ENCODE data around the gene FRRS1L.

DNA sequence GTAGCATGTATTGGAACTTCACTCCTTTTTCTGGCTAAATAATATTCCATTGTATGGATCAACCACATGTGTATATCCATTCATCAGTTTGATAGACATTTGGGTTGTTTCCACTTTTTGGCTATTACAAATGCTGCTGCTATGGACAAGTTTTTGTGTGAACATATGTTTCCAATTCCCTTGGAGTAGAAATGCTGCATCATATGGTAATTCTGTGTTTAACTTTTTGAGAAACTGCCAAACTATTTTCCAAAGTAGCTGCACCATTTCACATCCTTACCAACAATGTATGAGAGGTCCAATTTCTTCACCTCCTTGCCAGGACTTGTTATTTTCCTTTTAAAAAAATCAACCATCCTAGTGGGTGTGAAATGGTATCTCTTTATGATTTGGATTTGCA lies 8.4 kb downstream of the FRRS1L start:
- TF ChIP-seq, protein P1, sequence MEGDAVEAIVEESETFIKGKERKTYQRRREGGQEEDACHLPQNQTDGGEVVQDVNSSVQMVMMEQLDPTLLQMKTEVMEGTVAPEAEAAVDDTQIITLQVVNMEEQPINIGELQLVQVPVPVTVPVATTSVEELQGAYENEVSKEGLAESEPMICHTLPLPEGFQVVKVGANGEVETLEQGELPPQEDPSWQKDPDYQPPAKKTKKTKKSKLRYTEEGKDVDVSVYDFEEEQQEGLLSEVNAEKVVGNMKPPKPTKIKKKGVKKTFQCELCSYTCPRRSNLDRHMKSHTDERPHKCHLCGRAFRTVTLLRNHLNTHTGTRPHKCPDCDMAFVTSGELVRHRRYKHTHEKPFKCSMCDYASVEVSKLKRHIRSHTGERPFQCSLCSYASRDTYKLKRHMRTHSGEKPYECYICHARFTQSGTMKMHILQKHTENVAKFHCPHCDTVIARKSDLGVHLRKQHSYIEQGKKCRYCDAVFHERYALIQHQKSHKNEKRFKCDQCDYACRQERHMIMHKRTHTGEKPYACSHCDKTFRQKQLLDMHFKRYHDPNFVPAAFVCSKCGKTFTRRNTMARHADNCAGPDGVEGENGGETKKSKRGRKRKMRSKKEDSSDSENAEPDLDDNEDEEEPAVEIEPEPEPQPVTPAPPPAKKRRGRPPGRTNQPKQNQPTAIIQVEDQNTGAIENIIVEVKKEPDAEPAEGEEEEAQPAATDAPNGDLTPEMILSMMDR (IDR thresholded peaks at IDR 0.05; ENCODE audit: insufficient read depth, low read depth, low read length), result no peak
- TF ChIP-seq EZH2 (IDR thresholded peaks at IDR 0.05; ENCODE audit: insufficient read depth, low read length), result no peak

Measured in astrocyte (in vitro differentiated cells and primary cell).